ENCODE data around the gene ZNF322. TPM values are rescaled to one million over a fixed set of nuclear protein-coding genes. Genes with fewer than 3 reads are reported as not detected.
A peak's percentile ranks its signal among the peaks of the same experiment; 100 is the strongest.

ZNF322 gene
- total RNA-seq, 2 donors from 2014 or later: 17.8 to 19.9 TPM

DNA sequence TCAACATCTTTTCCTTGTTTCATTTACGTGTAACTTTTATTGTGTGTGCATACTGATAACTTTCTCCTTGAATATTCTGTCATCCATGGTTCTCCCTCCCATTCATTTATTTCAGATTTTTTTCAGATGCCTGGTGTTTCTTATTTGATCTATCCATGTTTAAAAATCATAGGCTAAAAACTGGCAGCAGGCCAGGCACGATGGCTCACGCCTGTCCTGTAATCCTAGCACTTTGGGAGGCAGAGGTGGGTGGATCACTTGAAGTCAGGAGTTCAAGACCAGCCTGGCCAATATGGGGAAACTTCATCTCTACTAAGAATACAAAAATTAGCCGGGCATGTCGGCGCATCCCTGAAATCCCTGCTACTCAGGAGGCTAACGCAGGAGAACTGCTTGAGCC, 31.7 kb downstream of the ZNF322 start:
- intact Hi-C loops (cut with DNase I, micrococcal nuclease): no loop called here
- DNase-seq: no peak
- no peak for ATAC-seq

DNA sequence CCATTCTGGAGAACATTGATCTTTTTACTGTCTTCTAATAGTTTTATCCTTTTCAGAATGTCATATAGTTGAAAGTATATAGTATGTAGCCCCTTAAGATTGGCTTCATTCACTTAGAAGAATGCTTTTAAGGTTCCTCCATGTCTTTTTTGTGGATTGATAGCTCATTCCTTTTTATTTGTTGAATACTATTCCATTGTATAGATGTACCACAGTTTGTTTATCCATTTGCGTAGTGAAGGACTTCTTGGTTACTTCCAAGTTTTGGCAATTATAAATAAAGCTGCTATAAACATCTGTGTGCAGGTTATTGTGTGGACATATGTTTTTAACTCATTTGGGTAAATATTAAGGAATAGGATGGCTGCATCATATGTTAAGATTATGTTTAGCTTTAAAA, 35.0 kb downstream of the ZNF322 start:
- intact Hi-C loops (cut with DNase I, micrococcal nuclease): no loop called here
- ATAC-seq (no peak), DNase-seq (no peak)

DNA sequence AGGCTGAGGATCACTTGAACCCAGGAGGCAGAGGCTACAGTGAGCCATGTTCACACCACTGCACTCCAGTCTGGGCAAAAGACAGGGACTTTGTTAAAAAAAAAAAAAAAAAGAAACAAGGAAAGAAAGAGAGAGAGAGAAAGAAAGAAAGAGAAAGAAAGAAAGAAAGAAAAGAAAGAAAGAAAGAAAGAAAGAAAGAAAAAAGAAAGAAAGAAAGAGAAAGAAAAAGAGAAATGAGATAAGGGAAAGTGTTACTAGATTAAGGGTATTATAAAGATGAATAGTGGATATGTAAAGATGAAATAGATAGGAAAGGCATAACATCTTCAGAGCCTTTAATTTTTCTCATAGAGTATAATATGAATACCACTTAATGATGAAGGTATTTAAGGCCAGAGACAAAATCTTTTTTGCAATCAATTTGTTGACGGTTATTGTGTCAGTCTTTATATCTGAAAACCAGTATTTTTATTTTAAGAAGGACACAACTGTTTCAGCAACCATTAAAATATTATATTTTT, 36.1 kb downstream of the ZNF322 start:
- no peak for DNase-seq
- ATAC-seq: no peak
- intact Hi-C loops (cut with DNase I, micrococcal nuclease): no loop called here

DNA sequence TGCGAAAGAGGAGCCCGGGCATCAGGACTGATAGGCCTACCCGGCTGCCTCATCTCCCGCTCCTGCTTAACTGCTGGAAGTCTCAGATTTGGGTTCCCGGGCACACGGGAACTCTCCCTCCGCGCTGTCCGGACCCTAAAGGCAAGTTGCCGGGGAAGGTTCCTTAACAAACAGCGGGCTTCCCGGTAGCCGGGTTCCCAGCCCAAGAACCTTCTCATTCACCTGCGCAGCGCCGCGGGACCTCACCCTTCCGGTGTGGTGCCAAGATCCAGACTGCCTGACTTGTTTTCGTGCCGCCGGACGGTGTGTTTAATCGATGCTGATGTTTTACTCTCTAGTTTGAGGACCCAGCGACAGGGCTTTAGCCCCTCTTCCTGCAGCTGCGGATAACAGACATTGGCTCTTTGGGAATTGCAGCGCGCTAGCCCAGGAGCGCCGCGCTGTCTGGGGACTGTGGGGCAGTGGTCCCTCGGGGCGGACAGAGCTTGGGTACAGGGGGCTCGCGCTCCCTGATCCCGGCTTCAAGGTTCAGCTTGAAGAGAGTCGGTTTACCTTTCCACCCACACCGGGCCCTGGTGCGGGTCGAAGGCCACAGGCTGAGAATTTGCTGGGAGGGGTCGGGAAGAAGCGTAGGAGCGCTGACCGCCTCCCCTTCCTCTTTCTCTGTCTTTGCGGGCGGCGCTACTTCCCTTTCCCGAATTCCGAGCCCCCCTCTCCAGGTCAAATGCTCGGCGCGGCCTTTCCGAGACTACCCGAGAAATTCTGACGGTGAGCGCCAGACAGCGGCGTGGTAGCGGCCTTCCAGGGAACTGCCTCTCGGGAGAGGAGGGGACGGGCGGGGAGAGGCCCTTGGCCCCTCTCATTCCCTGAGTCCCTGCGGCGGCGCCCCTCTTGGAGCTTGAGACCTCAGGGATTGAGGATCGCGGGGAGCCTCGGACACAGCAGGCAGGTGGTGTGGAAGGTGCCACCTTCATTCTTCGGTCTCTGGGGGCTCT, 45.6 kb downstream of the ZNF322 start:
- DNase-seq (peak in 1 of 2 donors; percentile 29), ATAC-seq (peak; percentile 60)
- intact Hi-C loops (cut with DNase I, micrococcal nuclease): no loop called here

DNA sequence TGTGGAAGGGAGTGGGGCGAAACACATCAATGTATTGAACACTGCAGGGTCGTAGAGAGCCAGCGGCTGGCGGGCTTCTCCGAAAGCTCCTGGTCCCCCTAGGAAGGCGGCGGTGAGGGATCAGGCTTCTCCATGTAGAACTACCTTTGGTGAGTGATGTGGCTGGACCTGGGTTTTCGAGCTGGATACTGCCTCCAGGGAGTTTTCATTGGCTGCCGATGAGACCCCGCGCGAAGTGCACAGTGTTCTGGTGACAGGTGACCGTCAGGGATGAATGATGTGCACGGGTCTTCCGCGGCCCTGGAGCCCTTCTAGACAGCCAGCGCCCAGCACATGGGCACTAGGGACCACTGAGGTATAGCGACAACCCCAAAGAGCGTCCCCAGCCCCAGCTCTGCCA, 46.3 kb downstream of the ZNF322 start:
- no peak for ATAC-seq
- intact Hi-C loops (cut with DNase I, micrococcal nuclease): no loop called here

DNA sequence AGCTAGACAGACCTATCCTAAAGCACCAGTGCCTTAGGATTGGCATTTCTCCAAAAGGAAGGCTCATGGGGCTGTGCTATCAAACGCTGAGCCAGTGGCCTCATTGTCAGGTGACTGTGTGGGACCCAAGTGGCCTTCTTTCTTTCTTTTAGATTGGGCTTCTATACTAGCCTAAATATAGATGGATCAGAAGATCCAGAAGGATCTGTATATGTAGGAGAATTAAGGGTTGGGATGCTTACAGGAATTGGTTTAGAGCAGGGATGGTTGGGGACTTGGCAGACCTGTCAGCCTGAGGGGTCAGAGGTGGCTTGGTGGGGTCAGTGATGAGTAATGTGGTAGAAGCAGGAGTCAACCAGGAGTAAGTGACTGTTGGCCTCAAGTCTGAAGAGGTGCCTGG, 47.9 kb downstream of the ZNF322 start:
- intact Hi-C loops (cut with DNase I, micrococcal nuclease): no loop called here
- DNase-seq (no peak), ATAC-seq (no peak)

More for the DNA sequence above, 46.3 kb downstream of the ZNF322 start:
- DNase-seq: no peak

DNA sequence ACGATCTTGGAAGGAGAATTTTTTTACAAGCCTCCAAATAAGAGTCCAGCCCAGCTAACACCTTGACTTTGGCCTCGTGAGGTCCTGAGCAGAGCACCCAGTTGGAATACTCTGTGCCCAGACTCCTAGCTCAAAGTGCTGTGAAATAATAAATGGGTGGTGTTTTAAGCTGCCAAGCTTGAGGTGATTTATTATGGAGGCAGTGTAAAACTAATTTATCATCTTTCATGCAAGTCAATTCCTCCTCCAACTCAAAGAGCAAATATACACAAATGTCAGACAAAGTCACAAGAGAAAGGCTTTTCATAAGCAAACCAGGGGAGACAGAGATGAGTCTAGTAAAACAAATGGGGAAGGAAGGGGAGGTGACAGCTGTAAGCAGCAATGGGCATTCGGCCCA, 50.1 kb downstream of the ZNF322 start:
- ATAC-seq (no peak), DNase-seq (no peak)
- intact Hi-C loops (cut with DNase I, micrococcal nuclease): loop anchor here in 1 of 2 donors (5.0 kb wide), 1 partner anchor 473 kb away; no protein-coding TSS in a partner anchor

DNA sequence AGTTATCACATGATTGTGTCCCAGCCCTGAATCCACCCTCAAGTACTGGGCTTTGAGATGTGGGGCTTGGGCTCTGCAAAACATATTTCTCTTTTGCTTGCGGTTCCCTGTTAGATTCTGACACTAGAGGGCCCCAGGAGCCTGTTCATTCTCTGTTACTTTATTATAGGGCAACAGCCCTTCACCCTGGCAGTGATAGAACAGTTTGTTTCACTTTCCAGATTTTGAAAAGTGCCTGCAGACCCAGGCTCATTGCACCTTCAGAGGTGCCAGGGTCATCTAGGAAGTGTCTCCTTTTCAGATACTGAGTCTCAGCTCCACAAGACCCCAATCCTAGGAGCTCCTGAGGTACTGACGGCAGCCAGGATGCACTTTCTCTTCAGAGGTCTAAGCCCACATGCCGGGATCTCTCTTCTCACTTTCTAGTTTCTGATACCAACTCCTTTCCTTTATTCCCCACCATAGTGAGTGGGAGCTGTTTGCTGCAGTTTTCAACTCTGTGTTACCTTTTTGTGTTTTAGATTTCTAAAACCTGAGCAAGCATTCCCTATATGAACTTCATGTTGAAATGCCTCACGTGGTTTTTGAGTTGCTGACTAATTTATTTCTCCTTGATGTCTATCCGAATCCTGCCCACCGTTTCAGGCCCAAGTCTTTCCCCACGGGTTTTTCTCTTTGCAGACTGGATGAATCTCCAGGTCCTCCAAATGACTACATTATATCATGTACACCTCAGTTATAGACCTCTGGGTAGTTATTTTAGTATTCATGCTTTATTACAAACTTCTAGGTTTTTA, 51.9 kb downstream of the ZNF322 start:
- peak; percentile 88 for ATAC-seq
- intact Hi-C loops (cut with DNase I, micrococcal nuclease): loop anchor here in 1 of 2 donors (5.0 kb wide), 1 partner anchor 475 kb away; no protein-coding TSS in a partner anchor
- DNase-seq: peak in 1 of 2 donors; percentile 44

DNA sequence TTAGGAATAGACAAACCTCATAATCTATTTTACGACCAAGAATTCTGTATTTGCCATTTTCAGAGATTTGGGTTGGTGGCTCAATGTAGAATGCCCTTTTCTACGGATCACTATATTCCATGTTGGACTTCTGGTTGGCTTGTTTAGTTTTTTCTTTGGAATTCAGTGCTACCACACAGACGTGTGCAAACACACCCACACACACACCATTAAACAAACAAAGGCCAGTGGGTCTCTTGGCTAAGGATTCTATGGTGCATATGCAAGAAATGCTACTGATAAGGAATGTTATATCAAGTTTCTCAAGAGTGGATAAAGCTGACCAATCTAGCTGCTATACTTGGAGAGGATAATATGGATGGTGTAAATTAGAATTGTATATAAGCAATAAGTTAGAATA, 54.7 kb downstream of the ZNF322 start:
- ATAC-seq (no peak), DNase-seq (no peak)
- intact Hi-C loops (cut with DNase I, micrococcal nuclease): loop anchor here in 1 of 2 donors (5.0 kb wide), 1 partner anchor 478 kb away; no protein-coding TSS in a partner anchor

DNA sequence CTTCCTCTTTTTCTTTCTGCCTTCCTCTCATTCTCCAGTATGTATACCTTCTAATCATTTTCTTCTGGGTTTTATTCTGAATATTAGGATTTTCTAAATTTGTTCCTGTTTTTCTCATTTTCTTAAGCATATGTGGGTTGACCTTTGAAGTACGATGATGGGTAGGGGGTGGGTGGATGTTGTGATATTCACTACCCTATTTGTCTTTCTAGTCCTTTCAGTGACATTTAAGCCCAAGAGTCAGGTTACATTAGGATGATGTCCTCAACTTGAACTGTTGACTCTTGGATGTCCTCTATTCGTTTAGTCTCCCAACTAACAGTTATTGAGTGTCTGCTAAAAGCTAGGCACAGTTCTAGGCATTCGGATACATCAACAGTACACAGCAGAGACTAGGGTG, 55.5 kb downstream of the ZNF322 start:
- no peak for ATAC-seq
- DNase-seq: no peak
- intact Hi-C loops (cut with DNase I, micrococcal nuclease): no loop called here

DNA sequence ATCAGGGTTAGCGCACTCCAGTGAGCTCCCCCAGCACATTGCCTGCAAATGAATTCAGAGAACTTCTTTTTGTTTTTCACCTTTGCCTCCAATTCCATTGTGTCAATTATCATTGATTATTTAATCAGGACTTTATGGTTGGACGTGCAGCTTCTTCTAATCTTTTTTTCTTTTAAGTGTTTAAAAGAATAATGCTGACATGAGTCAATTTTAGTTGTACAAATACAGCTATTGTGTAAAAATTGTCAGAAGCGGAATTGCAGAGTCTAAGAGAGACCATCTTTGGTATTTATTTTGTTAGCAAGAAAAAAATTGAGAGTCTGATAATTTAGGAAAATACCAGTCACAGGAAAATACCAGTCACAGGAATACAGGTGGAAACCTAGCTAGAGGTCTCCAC, 57.3 kb downstream of the ZNF322 start:
- intact Hi-C loops (cut with DNase I, micrococcal nuclease): no loop called here

DNA sequence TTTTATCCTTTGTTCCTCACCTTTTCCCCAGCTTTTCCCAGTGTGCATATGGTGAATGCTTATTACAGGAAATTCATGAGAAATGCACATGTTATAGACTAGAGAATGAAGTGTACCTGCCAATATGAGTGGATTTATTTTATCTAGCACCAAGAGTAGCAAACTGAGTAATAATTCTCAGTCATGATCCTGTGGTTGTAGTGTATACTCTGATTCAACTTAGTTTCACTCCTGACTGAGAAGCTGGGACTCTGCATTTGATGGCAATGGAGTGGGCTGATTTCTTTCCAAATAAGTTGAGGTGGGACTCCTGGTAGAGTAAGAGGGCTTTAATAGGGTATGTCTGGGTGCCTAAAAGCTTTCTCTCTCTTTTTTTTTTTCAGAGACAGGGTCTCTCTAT, 58.8 kb downstream of the ZNF322 start:
- DNase-seq (no peak), ATAC-seq (no peak)
- intact Hi-C loops (cut with DNase I, micrococcal nuclease): no loop called here

More for the DNA sequence above, 57.3 kb downstream of the ZNF322 start:
- no peak for ATAC-seq
- no peak for DNase-seq

DNA sequence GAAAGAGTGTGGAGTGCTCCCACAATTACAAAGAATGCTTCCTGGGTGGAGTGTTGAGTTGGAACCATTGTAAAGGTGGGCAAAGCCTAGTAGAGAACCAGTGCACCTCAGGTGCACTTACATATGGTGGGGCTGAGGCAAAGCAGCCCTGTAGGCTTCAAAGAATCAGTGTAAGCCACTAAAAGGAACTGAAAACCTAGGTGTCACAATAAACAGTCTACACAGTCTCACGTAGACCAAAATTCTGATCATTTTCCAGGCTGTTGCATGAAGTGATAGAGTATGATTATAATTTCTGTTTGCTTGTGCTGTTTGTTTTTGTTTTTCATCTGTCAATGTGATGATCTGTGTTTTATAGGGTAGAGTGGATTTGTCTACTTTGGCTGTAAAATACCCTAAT, 60.0 kb downstream of the ZNF322 start:
- DNase-seq: no peak
- intact Hi-C loops (cut with DNase I, micrococcal nuclease): loop anchor here in 1 of 2 donors (5.0 kb wide), 1 partner anchor 257 kb away; no protein-coding TSS in a partner anchor
- no peak for ATAC-seq

DNA sequence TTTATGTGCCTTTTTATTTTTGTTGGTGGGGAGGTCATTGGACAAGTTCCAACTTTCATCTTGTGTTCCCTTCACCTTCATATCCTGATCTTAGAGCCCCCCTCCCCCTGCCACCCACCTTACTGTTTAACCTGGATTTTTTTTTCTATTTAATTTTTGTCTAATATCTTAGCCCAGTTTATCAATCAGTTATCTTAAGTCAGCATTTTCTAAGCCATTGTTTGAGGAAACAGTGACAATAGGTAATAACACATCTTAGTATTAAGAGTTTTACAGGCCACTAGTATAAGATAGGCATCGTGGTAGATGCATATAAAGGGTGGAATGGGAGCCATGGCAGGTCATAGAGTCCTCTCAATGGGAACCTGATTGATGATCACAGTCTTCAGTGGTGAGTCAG, 60.4 kb downstream of the ZNF322 start:
- no peak for ATAC-seq
- intact Hi-C loops (cut with DNase I, micrococcal nuclease): loop anchor here in 1 of 2 donors (5.0 kb wide), 1 partner anchor 257 kb away; no protein-coding TSS in a partner anchor
- DNase-seq: no peak

DNA sequence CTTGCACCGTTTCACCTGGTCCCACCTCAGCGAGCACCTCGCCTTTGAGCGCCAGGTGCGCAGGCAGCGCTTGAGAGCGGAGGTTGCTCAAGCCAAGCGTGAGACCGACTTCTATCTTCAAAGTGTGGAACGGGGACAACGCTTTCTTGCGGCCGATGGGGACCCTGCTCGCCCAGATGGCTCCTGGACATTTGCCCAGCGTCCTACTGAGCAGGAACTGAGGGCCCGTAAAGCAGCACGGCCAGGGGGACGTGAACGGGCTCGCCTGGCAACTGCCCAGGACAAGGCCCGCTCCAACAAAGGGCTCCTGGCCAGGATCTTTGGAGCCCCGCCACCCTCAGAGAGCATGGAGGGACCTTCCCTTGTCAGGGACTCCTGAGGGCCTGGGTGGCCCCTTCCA, 61.3 kb downstream of the ZNF322 start:
- intact Hi-C loops (cut with DNase I, micrococcal nuclease): loop anchor here in 1 of 2 donors (5.0 kb wide), 1 partner anchor 256 kb away; no protein-coding TSS in a partner anchor
- ATAC-seq (no peak), DNase-seq (no peak)

DNA sequence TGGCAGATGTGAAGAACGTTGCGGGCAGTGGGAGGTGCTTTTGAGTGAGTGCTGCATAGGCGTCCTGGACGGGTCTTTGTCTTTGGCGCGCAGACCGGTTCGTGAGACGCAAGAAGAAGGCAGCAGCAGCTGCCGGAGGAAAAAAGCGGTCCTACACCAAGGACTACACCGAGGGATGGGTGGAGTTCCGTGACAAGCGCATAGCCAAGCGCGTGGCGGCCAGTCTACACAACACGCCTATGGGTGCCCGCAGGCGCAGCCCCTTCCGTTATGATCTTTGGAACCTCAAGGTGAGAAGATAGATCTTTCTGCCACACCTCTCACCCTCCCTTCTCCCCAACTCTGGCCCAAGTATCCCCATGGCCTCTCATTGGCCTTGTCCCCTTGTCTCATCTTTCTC, 61.7 kb downstream of the ZNF322 start:
- ATAC-seq: no peak

DNA sequence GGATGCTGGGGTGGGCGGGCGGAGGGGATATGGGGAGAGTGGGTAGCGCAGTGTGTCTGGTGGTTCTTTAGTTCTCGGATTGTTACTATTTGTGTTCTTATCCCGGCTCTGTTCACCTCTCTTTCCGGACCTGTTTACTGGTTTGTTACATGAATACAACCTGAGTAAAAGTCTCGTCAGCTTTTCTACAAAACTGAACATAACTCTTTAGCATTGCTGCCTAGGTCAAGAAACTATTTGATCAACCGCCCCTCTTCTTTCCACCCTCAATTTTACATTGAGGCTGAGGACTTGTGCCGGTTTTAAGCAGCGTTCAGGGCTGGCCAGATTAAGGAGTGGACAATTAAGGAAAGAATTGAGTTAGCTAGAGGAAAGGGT, 62.2 kb downstream of the ZNF322 start:
- DNase-seq (no peak), ATAC-seq (no peak)
- intact Hi-C loops (cut with DNase I, micrococcal nuclease): loop anchor here in 1 of 2 donors (5.0 kb wide), 1 partner anchor 255 kb away; no protein-coding TSS in a partner anchor

More for the DNA sequence above, 61.7 kb downstream of the ZNF322 start:
- intact Hi-C loops (cut with DNase I, micrococcal nuclease): loop anchor here in 1 of 2 donors (5.0 kb wide), 1 partner anchor 256 kb away; no protein-coding TSS in a partner anchor
- no peak for DNase-seq

DNA sequence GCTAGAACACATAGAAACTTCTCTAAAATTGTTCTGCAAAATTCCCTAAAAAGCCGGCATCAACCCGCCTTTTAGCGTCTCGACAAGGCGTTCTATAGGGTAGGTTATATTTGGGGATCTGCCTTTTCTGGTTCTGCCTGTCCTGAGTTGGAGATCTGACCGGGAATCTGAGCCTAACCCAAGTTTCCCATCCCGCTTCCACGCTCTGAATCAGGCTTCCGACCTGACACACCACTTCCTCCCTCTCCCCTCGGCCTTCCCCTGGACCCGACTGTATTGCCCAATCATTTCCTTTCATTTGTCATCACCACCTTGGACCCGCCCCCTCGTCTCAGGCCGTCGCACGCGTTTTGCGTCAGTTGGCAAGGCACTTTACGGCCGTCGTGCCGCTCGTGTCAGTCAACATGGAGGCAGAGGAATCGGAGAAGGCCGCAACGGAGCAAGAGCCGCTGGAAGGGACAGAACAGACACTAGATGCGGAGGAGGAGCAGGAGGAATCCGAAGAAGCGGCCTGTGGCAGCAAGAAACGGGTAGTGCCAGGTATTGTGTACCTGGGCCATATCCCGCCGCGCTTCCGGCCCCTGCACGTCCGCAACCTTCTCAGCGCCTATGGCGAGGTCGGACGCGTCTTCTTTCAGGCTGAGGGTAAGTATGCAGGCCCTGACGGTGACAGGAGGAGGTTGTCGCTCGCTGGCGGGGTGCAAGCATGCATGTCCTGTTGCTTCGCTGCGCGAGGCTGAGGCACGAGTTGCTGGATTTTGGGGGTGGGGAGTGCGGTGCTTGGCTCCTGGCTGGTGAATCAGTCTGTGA, 62.8 kb downstream of the ZNF322 start, which contains the start of gene ABT1:
Gene ABT1, plus strand, starts transcription at position 375 of the 810 bp plus-strand sequence. Its CDS starts 30 bp downstream, at position 405.
- ATAC-seq: peak; percentile 98
- intact Hi-C loops (cut with DNase I, micrococcal nuclease): loop anchor here in 1 of 2 donors (5.0 kb wide), 1 partner anchor 254 kb away; no protein-coding TSS in a partner anchor
- DNase-seq: peak; percentile 98 to 99
